CD4-positive, alpha-beta memory T cell (primary cell): ENCODE measurements around the gene WNT2B. TPM values are rescaled to one million over a fixed set of nuclear protein-coding genes. Genes with fewer than 3 reads are reported as not detected.
"Not testable (repeated sequence)": the region's sequence is repeated elsewhere in the genome, so short reads cannot be mapped to it uniquely, and the experiment has no call there.

ENCODE experiments used
- CTCF ChIA-PET: fragments of 350-600 bp; sonication (Branson Sonifier 250); formaldehyde crosslinking; loops from one replicate; lab custom pipeline; 2021; ENCODE audit warnings: inconsistent platforms; ENCODE audit not compliant: partially characterized antibody; lab: Charles Lee
- POLR2A ChIA-PET: fragments of 350-600 bp; sonication (Branson Sonifier 250); formaldehyde crosslinking; loops from one replicate; lab custom pipeline; 2021; ENCODE audit not compliant: partially characterized antibody; lab: Charles Lee
- DNase-seq, 5 donors: peaks; one replicate each; pipeline versions ENCODE4 v3.0.0 to v3.0.0-alpha.2; 2020 to 2022; ENCODE audit warnings: mixed read lengths in 1 of 5
- H3K27ac ChIP-seq: one replicate; pipeline ENCODE4 v1.7.0; 2013; ENCODE audit warnings: low read depth, low read length
- H3K27me3 ChIP-seq: 2 replicates; pipeline ENCODE4 v1.7.0; 2013; ENCODE audit warnings: mild to moderate bottlenecking, low read length, moderate library complexity; ENCODE audit not compliant: insufficient read depth
- H3K36me3 ChIP-seq: 2 replicates; pipeline ENCODE4 v1.7.0; 2013; ENCODE audit warnings: mild to moderate bottlenecking, low read length, moderate library complexity; ENCODE audit not compliant: insufficient read depth
- H3K4me1 ChIP-seq: 2 replicates; pipeline ENCODE4 v1.7.0; 2013; ENCODE audit warnings: mild to moderate bottlenecking, low read length, moderate library complexity; ENCODE audit not compliant: insufficient read depth
- H3K4me3 ChIP-seq, 2 donors: one replicate each; pipeline ENCODE4 v1.7.0; 2013; ENCODE audit warnings: low read length in 2 of 2, mild to moderate bottlenecking in 1 of 2
- H3K9me3 ChIP-seq, 2 donors: one replicate each; pipeline ENCODE4 v1.7.0; 2013; ENCODE audit warnings: low read length in 2 of 2, control low read depth in 1 of 2; ENCODE audit not compliant: control insufficient read depth in 1 of 2
- H3K27ac Mint-ChIP-seq, 7 donors: one replicate each; pipeline ENCODE4 v1.8.0; 2020 to 2021; ENCODE audit warnings: mixed read lengths in 7 of 7, mild to moderate bottlenecking in 6 of 7, inconsistent platforms in 3 of 7, moderate library complexity in 3 of 7
- H3K27me3 Mint-ChIP-seq, 2 donors: one replicate each; pipeline ENCODE4 v1.8.0; 2020 to 2021; ENCODE audit warnings: mixed read lengths in 2 of 2
- H3K36me3 Mint-ChIP-seq, 2 donors: one replicate each; pipeline ENCODE4 v1.8.0; 2020 to 2021; ENCODE audit warnings: mixed read lengths in 2 of 2, inconsistent platforms in 1 of 2, mild to moderate bottlenecking in 1 of 2
- H3K4me1 Mint-ChIP-seq, 4 donors: one replicate each; pipeline ENCODE4 v1.8.0; 2020 to 2021; ENCODE audit warnings: mixed read lengths in 4 of 4, mild to moderate bottlenecking in 1 of 4
- H3K4me3 Mint-ChIP-seq, 8 donors: one replicate each; pipeline ENCODE4 v1.8.0; 2020 to 2021; ENCODE audit warnings: mixed read lengths in 8 of 8, mild to moderate bottlenecking in 7 of 8, moderate library complexity in 6 of 8, inconsistent platforms in 3 of 8
- H3K9me3 Mint-ChIP-seq, 8 donors: one replicate each; pipeline ENCODE4 v1.8.0; 2020 to 2021; ENCODE audit warnings: mixed read lengths in 8 of 8, mild to moderate bottlenecking in 5 of 8, inconsistent platforms in 3 of 8, moderate library complexity in 1 of 8
- intact Hi-C: fragments of 100-400 bp; cut with micrococcal nuclease; formaldehyde crosslinking; loops from one replicate; pipeline ENCODE4 v1.15.1; 2023
- polyA plus RNA-seq, 2 donors: library from polyadenylated mRNA; unstranded; fragments of 300-500 nt; fragmentation: Illumina TruSeq; gene quantifications; one replicate each; pipeline ENCODE4 v1.2.3, GENCODE V29; 2021
- total RNA-seq, 2 experiments: library from RNA; stranded (reverse); gene quantifications; one replicate each; pipeline ENCODE4 v1.2.3, GENCODE V29; 2021

The WNT2B gene
- total and polyA plus RNA-seq, 4 experiments from 2014 or later: 0.21 to 0.91 (median 0.46) TPM

DNA sequence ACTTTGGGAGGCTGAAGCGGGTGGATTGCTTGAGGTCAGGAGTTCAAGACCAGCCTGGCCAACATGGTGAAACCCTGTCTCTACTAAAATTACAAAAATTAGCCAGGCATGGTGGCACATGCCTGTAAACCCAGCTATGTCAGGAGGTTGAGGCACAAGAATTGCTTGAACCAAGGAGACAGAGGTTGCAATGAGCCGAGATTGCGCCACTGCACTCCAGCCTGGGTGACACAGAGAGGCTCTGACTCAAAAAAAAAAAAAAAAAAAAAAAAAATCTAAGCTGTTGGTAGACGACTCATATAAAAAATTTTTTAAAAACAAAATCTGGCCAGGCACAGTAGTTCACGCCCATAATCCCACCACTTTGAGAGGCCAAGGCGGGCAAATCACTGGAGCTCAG, 21.1 kb upstream of the WNT2B start:
- POLR2A ChIA-PET, H3K9me3 Mint-ChIP-seq, intact Hi-C loops, H3K4me3 Mint-ChIP-seq, H3K4me3 ChIP-seq, H3K4me1 ChIP-seq, H3K9me3 ChIP-seq, H3K4me1 Mint-ChIP-seq, H3K27ac Mint-ChIP-seq, H3K27me3 ChIP-seq, DNase-seq, H3K27ac ChIP-seq, H3K36me3 Mint-ChIP-seq, H3K36me3 ChIP-seq: not testable (repeated sequence)
- peaks cover 14% of the 10 kb centered on the region in 2 donors for H3K27me3 Mint-ChIP-seq
- CTCF ChIA-PET: interaction anchor here (0.7 kb wide), 1 partner anchor 224 kb away, joined by 5 read pairs; no protein-coding TSS in a partner anchor

DNA sequence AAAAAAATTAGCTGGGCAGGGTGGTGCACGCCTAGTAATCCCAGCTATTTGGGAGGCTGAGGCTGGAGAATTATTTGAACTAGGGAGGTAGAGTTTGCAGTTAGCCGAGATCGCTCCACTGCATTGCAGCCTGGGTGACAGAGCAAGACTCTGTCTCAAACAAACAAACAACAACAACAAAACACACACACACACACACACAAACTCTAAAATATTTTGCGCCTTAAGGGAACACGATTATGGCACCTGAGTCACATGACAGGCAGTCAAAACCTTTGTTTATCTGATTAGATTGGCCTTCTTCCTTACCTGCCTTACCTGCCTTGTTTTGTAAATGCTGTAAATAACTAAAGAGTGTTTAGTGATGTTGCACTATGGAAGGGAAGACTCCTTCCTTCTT, 20.6 kb upstream of the WNT2B start:
- H3K4me3 Mint-ChIP-seq: no peak overlapping the region
- no peaks in the 10 kb centered on the region for H3K36me3 ChIP-seq
- H3K27me3 Mint-ChIP-seq: peaks cover 14% of the 10 kb centered on the region in 2 donors
- no peaks in the 10 kb centered on the region for H3K4me1 ChIP-seq
- no peak overlapping the region for H3K27ac ChIP-seq
- no peak overlapping the region for H3K27ac Mint-ChIP-seq
- no peak for DNase-seq
- ChIA-PET CTCF (interaction anchor here (0.7 kb wide), 1 partner anchor 223 kb away, joined by 5 read pairs; no protein-coding TSS in a partner anchor), POLR2A (no interaction called here)
- H3K4me1 Mint-ChIP-seq: no peaks in the 10 kb centered on the region
- no peaks in the 10 kb centered on the region for H3K36me3 Mint-ChIP-seq
- no peaks in the 10 kb centered on the region for H3K9me3 Mint-ChIP-seq
- H3K9me3 ChIP-seq: no peaks in the 10 kb centered on the region
- H3K4me3 ChIP-seq: no peak overlapping the region
- H3K27me3 ChIP-seq: no peaks in the 10 kb centered on the region
- intact Hi-C loops: no loop called here

DNA sequence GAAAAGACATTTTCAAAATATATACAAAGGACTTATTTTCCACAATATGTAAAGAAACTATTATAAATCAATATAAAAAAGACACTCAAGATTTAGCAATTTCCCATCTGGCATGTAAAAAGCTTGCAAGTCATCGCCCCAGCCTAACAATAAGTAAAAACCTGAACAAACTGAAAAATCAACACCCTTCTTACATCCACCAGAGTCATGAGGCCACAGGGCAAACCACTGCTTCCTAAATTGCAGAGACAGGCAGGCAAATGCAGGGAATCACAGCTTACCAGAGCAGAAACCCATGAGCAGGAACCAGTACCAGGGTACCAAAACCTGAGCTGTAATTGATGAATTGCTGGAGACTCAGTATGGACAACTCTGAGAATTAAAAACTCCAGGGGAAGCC, 16.7 kb upstream of the WNT2B start:
- Mint-ChIP-seq H3K36me3 (no peaks in the 10 kb centered on the region), H3K27ac (no peak overlapping the region), H3K4me3 (no peak overlapping the region), H3K9me3 (no peaks in the 10 kb centered on the region), H3K4me1 (no peaks in the 10 kb centered on the region), H3K27me3 (peaks cover 17 to 21% of the 10 kb centered on the region in 2 donors)
- H3K4me3 ChIP-seq: no peak overlapping the region
- no peak overlapping the region for H3K27ac ChIP-seq
- ChIA-PET CTCF (interaction anchor here (0.6 to 1.7 kb wide), 5 partner anchors 10 to 29 kb away, joined by 3 to 6 read pairs (median 4); no protein-coding TSS in a partner anchor), POLR2A (interaction anchor here (0.5 kb wide), 1 partner anchor 1322 kb away, joined by 3 read pairs; no protein-coding TSS in a partner anchor)
- H3K9me3 ChIP-seq: no peaks in the 10 kb centered on the region
- H3K27me3 ChIP-seq: no peaks in the 10 kb centered on the region
- H3K36me3 ChIP-seq: no peaks in the 10 kb centered on the region
- intact Hi-C loops: no loop called here
- no peaks in the 10 kb centered on the region for H3K4me1 ChIP-seq
- DNase-seq: no peak

DNA sequence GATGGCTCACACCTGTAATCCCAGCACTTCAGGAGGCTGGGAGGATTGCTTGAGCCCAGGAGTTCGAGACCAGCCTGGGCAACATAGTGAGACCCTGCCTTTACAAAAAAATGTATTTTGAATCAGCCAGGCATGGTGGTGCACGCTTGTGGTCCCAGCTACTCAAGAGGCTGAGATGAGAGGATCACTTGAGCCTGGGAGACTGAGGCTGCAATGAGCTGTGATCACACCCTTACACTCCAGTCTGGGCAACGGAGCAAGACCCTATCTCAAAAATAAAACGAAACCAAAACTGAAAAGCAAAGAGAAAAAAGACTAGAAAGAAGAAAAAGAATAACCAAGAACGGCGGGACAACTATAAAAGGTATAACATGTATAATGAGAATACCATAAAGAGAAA, 15.4 kb upstream of the WNT2B start:
- Histone ChIP-seq H3K27me3 (no peaks in the 10 kb centered on the region), H3K4me3 (no peak overlapping the region), H3K27ac (no peak overlapping the region), H3K9me3 (no peaks in the 10 kb centered on the region), H3K4me1 (no peaks in the 10 kb centered on the region), H3K36me3 (no peaks in the 10 kb centered on the region)
- H3K9me3 Mint-ChIP-seq: no peaks in the 10 kb centered on the region
- peaks cover 21 to 28% of the 10 kb centered on the region in 2 donors for H3K27me3 Mint-ChIP-seq
- no peak for DNase-seq
- POLR2A ChIA-PET: no interaction called here
- H3K36me3 Mint-ChIP-seq: no peaks in the 10 kb centered on the region
- no peak overlapping the region for H3K27ac Mint-ChIP-seq
- CTCF ChIA-PET: interaction anchor here (1.1 kb wide), 2 partner anchors 8 to 16 kb away, joined by 3 to 4 read pairs; no protein-coding TSS in a partner anchor
- H3K4me1 Mint-ChIP-seq: no peaks in the 10 kb centered on the region
- peak overlapping the region in 1 of 8 donors; percentile 33 for H3K4me3 Mint-ChIP-seq
- intact Hi-C loops: no loop called here

DNA sequence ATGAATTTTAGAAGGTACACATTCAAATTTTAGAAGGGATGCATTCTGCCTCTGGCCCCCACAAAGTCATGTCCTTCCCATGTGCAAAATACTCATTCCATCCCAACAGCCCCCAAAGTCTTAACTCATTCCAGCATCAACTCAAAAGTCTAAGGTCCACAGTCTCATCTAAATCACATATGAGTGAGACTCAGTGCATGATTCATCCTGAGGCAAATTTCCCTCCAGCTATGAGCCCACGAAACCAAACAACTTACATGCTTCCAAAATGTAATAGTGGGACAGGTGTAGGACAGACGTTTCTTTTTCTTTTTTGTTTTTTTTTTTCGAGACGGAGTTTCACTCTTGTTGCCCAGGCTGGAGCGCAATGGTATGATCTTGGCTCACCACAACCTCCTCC, 12.5 kb upstream of the WNT2B start:
- Histone ChIP-seq H3K4me1 (no peaks in the 10 kb centered on the region), H3K9me3 (no peaks in the 10 kb centered on the region), H3K27ac (no peak overlapping the region), H3K27me3 (peaks cover 11% of the 10 kb centered on the region), H3K4me3 (no peak overlapping the region), H3K36me3 (no peaks in the 10 kb centered on the region)
- DNase-seq: no peak
- ChIA-PET POLR2A (no interaction called here), CTCF (interaction anchor here (1.4 kb wide), 1 partner anchor 212 kb away, joined by 3 read pairs; no protein-coding TSS in a partner anchor)
- intact Hi-C loops: no loop called here
- Mint-ChIP-seq H3K27me3 (peaks cover 28 to 36% of the 10 kb centered on the region in 2 donors), H3K36me3 (no peaks in the 10 kb centered on the region), H3K27ac (no peak overlapping the region), H3K9me3 (no peaks in the 10 kb centered on the region), H3K4me3 (no peak overlapping the region), H3K4me1 (no peaks in the 10 kb centered on the region)

DNA sequence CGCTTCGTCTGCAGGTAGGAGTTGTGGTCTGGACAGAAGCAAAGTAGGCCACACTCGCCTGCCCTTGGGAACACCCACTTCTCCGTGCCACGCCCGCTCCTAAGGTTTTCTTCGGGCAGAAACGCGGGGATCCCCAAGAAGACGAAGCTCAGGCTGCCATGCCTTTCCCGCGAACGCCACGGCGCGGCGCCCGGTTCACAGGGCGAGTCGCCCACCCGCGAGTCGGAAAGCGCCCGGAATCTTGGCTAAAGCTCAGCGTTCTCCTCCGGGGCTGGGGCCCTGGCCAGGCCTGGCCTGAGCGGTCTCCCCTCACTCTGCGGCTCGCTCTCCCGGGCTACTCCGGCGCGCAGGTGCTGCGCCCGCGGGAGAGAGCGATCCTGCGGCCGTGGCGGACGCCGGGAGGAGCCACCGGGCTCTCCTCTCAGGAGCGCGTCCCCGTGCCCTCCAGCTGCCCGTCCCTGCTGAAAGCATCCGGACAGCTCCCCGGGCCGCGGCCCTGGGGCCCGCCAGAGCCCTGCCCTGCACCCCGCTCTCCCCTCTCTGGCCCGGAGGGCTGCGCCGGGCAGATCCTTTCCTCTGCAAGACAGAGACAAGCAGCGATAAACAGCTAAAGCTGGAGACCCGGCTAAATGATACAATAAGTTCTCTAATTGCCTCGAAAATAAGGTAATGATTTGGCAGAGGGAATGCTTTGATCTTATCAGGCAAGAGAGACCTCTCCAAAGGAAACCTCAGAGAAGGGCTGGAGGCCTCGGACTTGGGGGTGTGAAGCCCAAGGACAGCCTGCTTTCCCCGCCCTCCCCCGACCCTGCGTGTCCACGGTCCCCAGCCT, 6.7 kb upstream of the WNT2B start:
- Histone ChIP-seq H3K9me3 (no peaks in the 10 kb centered on the region), H3K27ac (no peak overlapping the region), H3K4me3 (peak overlapping the region; percentile 24 to 36), H3K4me1 (peaks cover 5% of the 10 kb centered on the region), H3K27me3 (peaks cover 39% of the 10 kb centered on the region), H3K36me3 (no peaks in the 10 kb centered on the region)
- Mint-ChIP-seq H3K4me1 (peaks cover 2 to 13% (median 5%) of the 10 kb centered on the region in 4 donors), H3K4me3 (peak overlapping the region; percentile 62 to 84 (median 75)), H3K36me3 (no peaks in the 10 kb centered on the region), H3K27me3 (peaks cover 43 to 51% of the 10 kb centered on the region in 2 donors), H3K9me3 (no peaks in the 10 kb centered on the region), H3K27ac (no peak overlapping the region)
- CTCF ChIA-PET: interaction anchor here (0.7 to 4.1 kb wide), 32 partner anchors 9 to 215 kb away, joined by 3 to 73 read pairs (median 4); partner anchors contain the start of genes MOV10, PPM1J and RHOC
- intact Hi-C loops: loop anchor here (1.0 kb wide), 2 partner anchors 112 to 205 kb away; partner anchors contain the start of gene RHOC
- POLR2A ChIA-PET: interaction anchor here (0.8 to 1.8 kb wide), 6 partner anchors 117 to 213 kb away, joined by 3 to 7 read pairs (median 6); partner anchors contain the start of genes MOV10, PPM1J and ST7L
- peak in 4 of 5 donors; percentile 30 to 51 (median 38) for DNase-seq

DNA sequence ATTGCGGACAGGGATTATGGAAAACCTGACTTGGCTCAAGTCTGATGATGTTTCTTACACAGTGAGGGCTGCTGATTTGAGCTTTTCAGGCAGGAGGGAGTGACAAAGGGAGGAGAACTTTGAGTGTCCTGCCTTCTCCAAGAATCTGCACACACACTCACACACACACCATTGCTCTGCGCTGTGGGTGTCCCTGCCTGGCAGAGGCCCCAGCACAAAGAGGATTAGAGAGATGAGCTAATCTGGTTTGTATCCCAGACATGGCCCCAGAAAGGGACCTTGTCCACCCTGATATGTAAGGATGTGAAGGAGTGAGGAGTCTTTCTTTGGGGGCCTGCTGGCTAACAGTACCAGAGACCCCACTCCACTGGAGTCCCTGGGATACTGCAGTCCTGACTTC, 5.9 kb upstream of the WNT2B start:
- peak in 1 of 5 donors; percentile 3 for DNase-seq
- peaks cover 39% of the 10 kb centered on the region for H3K27me3 ChIP-seq
- POLR2A ChIA-PET: interaction anchor here (1.4 to 1.8 kb wide), 3 partner anchors 172 to 212 kb away, joined by 6 to 7 read pairs (median 6); partner anchors contain the start of genes MOV10 and PPM1J
- no peaks in the 10 kb centered on the region for H3K9me3 Mint-ChIP-seq
- intact Hi-C loops: loop anchor here (1.0 kb wide), 1 partner anchor 111 kb away; no protein-coding TSS in a partner anchor
- H3K27me3 Mint-ChIP-seq: peaks cover 39 to 47% of the 10 kb centered on the region in 2 donors
- H3K4me1 Mint-ChIP-seq: peaks cover 2 to 14% (median 8%) of the 10 kb centered on the region in 4 donors
- no peaks in the 10 kb centered on the region for H3K9me3 ChIP-seq
- H3K27ac ChIP-seq: no peak overlapping the region
- H3K36me3 Mint-ChIP-seq: no peaks in the 10 kb centered on the region
- no peaks in the 10 kb centered on the region for H3K36me3 ChIP-seq
- H3K4me3 Mint-ChIP-seq: peak overlapping the region in 6 of 8 donors; percentile 1 to 80 (median 50)
- CTCF ChIA-PET: interaction anchor here (0.9 to 4.1 kb wide), 13 partner anchors 10 to 213 kb away, joined by 3 to 73 read pairs (median 7); partner anchors contain the start of genes MOV10, PPM1J and RHOC
- H3K4me1 ChIP-seq: peaks cover 12% of the 10 kb centered on the region
- no peak overlapping the region for H3K27ac Mint-ChIP-seq
- no peak overlapping the region for H3K4me3 ChIP-seq
